K562 (cell line): Measurements from ENCODE around the gene MYO15A. TPM values are rescaled to one million over a fixed set of nuclear protein-coding genes. Genes with fewer than 3 reads are reported as not detected.

ENCODE experiments used
- ATAC-seq: fragments of 200-7000 bp; cut with Tn5 transposase; 3 replicates; pipeline ENCODE4 v1.9.1; 2020; ENCODE audit warnings: moderate library complexity
- BruUV-seq: library from RNA; stranded (reverse); fragments of 400-500 nt; replicated peaks from 2 replicates; lab custom pipeline; 2021; lab: Mats Ljungman, UMichigan
- CTCF ChIA-PET: fragments of 300-600 bp; formaldehyde crosslinking; extraction: SDS; loops from one replicate; lab custom pipeline; 2021; ENCODE audit warnings: low intra/inter-chr PET ratio; lab: Yijun Ruan, JAX
- POLR2A ChIA-PET: fragments of 300-600, 350-650 bp; sonication (Branson Sonifier 250); formaldehyde crosslinking; extraction: SDS; loops from one replicate; lab custom pipeline; 2021; ENCODE audit warnings: antibody characterized with exemption, inconsistent platforms; lab: Yijun Ruan, JAX
- DNase-seq, 4 experiments: peaks; one replicate each; pipeline versions ENCODE4 v3.0.0 to v3.0.0-alpha.2; 2011 to 2018; ENCODE audit warnings: low spot score in 3 of 4, mixed read lengths in 3 of 4; ENCODE audit errors: extremely low read depth in 1 of 4
- FAIRE-seq: peaks from 2 replicates; lab custom pipeline; 2011; peaks lifted over from hg19 to GRCh38; lab: Jason Lieb, UNC
- H2AFZ ChIP-seq: 2 replicates; pipeline ENCODE4 v1.6.0; 2011; ENCODE audit warnings: low read depth, low read length, control low read depth, inconsistent platforms
- H3K27ac ChIP-seq: fragments of 200-600 bp; 3 replicates; pipeline ENCODE4 v1.8.0; 2011; ENCODE audit warnings: low read depth, mild to moderate bottlenecking, control low read depth, inconsistent platforms, low read length, moderate library complexity, mixed read lengths; ENCODE audit errors: extremely low read depth
- H3K27me3 ChIP-seq, 2 experiments: fragments of 300-600 bp in 1 of 2; 2 replicates in 1 of 2; 3 replicates in 1 of 2; pipeline versions ENCODE4 v1.6.0 to v1.8.0; 2011; ENCODE audit warnings: inconsistent platforms in 2 of 2, low read length in 2 of 2, mild to moderate bottlenecking in 1 of 2, mixed read lengths in 1 of 2, moderate library complexity in 1 of 2; ENCODE audit not compliant: control insufficient read depth in 2 of 2, insufficient read depth in 2 of 2
- H3K36me3 ChIP-seq: fragments of 300-600 bp; 3 replicates; pipeline ENCODE4 v1.8.0; 2011; ENCODE audit warnings: mild to moderate bottlenecking, low read length, inconsistent platforms; ENCODE audit not compliant: control insufficient read depth, insufficient read depth
- H3K4me1 ChIP-seq, 2 experiments: fragments of 200-600 bp in 1 of 2; replicated peaks in 1 of 2; 2 replicates in 1 of 2; 3 replicates in 1 of 2; pipeline versions ENCODE4 v1.5.1 to v1.8.0; 2011; ENCODE audit warnings: inconsistent platforms in 2 of 2, low read length in 2 of 2, mild to moderate bottlenecking in 1 of 2, mixed read lengths in 1 of 2, moderate library complexity in 1 of 2; ENCODE audit not compliant: control insufficient read depth in 2 of 2, insufficient read depth in 2 of 2
- H3K4me2 ChIP-seq: 2 replicates; pipeline ENCODE4 v1.6.1; 2011; ENCODE audit warnings: low read length, control low read depth, inconsistent platforms, mixed read lengths; ENCODE audit not compliant: insufficient read depth
- H3K4me3 ChIP-seq: fragments of 200-600 bp; sonication (generic), shearing (Covaris generic); 2 replicates; pipeline ENCODE4 v1.5.1; 2016; ENCODE audit warnings: control low read depth, inconsistent platforms
- H3K79me2 ChIP-seq: fragments of 200-600 bp; 3 replicates; pipeline ENCODE4 v1.8.0; 2011; ENCODE audit warnings: low read length, inconsistent platforms; ENCODE audit not compliant: control insufficient read depth, insufficient read depth
- H3K9ac ChIP-seq, 2 experiments: 2 replicates each; pipeline versions ENCODE4 v1.6.0 to v1.6.1; 2011; ENCODE audit warnings: low read depth in 2 of 2, low read length in 2 of 2, control low read depth in 1 of 2, inconsistent platforms in 1 of 2, mild to moderate bottlenecking in 1 of 2, mixed read lengths in 1 of 2; ENCODE audit not compliant: insufficient read depth in 1 of 2
- H3K9me1 ChIP-seq: one replicate; pipeline ENCODE4 v1.6.0; 2011; ENCODE audit warnings: inconsistent platforms, mild to moderate bottlenecking, low read length, moderate library complexity; ENCODE audit not compliant: control insufficient read depth, insufficient read depth
- H3K9me3 ChIP-seq: replicated peaks from 2 replicates; pipeline ENCODE4 v1.5.1; 2011; ENCODE audit warnings: low read depth, low read length, inconsistent platforms; ENCODE audit not compliant: control insufficient read depth, insufficient read depth
- H4K20me1 ChIP-seq: replicated peaks from 2 replicates; pipeline ENCODE4 v1.6.1; 2011; ENCODE audit warnings: low read length, inconsistent platforms, mixed read lengths; ENCODE audit not compliant: control insufficient read depth, insufficient read depth
- PTBP1 ChIP-seq: fragments of 200-400 bp; formaldehyde crosslinking; IDR thresholded peaks from 2 replicates; pipeline ENCODE4 v1.6.1; 2017; ENCODE audit warnings: low read depth, low read length
- WGBS: fragments of 100-300 bp; shearing (Covaris generic); methylation state at CpG from one replicate; pipeline ENCODE4 v1.1.6; 2016; ENCODE audit warnings: low coverage, mixed read lengths; ENCODE audit not compliant: insufficient coverage; ENCODE audit errors: missing lambda C conversion rate; 5-methylcytosine and 5-hydroxymethylcytosine counted together
- in situ Hi-C: fragments of 300-500 bp; cut with MboI; formaldehyde crosslinking; loops from 4 replicates; pipeline ENCODE4 v1.15.0; 2018; ENCODE audit warnings: inconsistent platforms, mixed read lengths
- intact Hi-C: fragments of 100-400 bp; cut with micrococcal nuclease; formaldehyde crosslinking; loops from 2 replicates; pipeline ENCODE4 v1.14.2; 2022
- polyA plus RNA-seq, 8 experiments: library from polyadenylated mRNA; depleted of rRNA in 4 of 8; stranded (reverse) in 5 of 8; unstranded in 3 of 8; fragments of >200 nt; fragmentation: Nextera tagmentation in 2 of 8; fragmentation: Illumina TruSeq in 1 of 8; extraction: Ambion mirVana in 2 of 8; extraction: Trizol in 1 of 8; gene quantifications; 2 replicates each; pipeline versions ENCODE4 v1.2.1 to v1.2.3, GENCODE V29; 2011 to 2014; ENCODE audit warnings: inconsistent platforms in 1 of 8, missing spikeins in 1 of 8
- total RNA-seq, 7 experiments: library from RNA; depleted of rRNA in 6 of 7; stranded (reverse); fragments of >200 nt in 6 of 7; fragmentation: Illumina TruSeq in 2 of 7; extraction: Trizol in 2 of 7; gene quantifications; 2 replicates each; pipeline versions ENCODE4 v1.2.1 to v1.2.3, GENCODE V29; 2011 to 2021; ENCODE audit warnings: low replicate concordance in 1 of 7
- TF ChIP-seq, protein P1 (sequence below): sonication (generic); formaldehyde crosslinking; IDR thresholded peaks from 2 replicates; pipeline ENCODE4 v1.8.0; 2022; ENCODE audit warnings: mild to moderate bottlenecking, missing genetic modification reagents, borderline replicate concordance

Gene MYO15A
- total and polyA plus RNA-seq, 9 of the 15 experiments (the other 6 are each of a cell fraction or from before 2014, with no cell fraction given), result 0.05 to 0.88 (median 0.14) TPM; not detected in 1

- ChIA-PET POLR2A (interaction anchor here (1.3 kb wide), 1 partner anchor 8 kb away, joined by 3 read pairs; no protein-coding TSS in a partner anchor), CTCF (no interaction called here)
- TF ChIP-seq PTBP1, result 0 out of 2 replicates have a peak, but pooled peaks have one; percentile 59
- TF ChIP-seq, protein P1, sequence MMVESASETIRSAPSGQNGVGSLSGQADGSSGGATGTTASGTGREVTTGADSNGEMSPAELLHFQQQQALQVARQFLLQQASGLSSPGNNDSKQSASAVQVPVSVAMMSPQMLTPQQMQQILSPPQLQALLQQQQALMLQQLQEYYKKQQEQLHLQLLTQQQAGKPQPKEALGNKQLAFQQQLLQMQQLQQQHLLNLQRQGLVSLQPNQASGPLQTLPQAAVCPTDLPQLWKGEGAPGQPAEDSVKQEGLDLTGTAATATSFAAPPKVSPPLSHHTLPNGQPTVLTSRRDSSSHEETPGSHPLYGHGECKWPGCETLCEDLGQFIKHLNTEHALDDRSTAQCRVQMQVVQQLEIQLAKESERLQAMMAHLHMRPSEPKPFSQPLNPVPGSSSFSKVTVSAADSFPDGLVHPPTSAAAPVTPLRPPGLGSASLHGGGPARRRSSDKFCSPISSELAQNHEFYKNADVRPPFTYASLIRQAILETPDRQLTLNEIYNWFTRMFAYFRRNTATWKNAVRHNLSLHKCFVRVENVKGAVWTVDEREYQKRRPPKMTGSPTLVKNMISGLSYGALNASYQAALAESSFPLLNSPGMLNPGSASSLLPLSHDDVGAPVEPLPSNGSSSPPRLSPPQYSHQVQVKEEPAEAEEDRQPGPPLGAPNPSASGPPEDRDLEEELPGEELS (CRISPR knock-in tag), result no peak
- Histone ChIP-seq H3K79me2 (peaks cover 8% of the 10 kb centered on the region; the same call in 2 of the 3 replicates), H3K4me1 (peaks cover 4 to 38% of the 10 kb centered on the region in 2 experiments; a peak in 3 of 5 replicates), H3K9ac (no peak overlapping the region; a peak in 1 of 4 replicates), H3K9me3 (no peaks in the 10 kb centered on the region), H3K36me3 (no peaks in the 10 kb centered on the region), H4K20me1 (no peaks in the 10 kb centered on the region), H2AFZ (no peak overlapping the region), H3K4me2 (no peak overlapping the region), H3K27me3 (no peaks in the 10 kb centered on the region), H3K27ac (no peak overlapping the region), H3K9me1 (no peaks in the 10 kb centered on the region), H3K4me3 (no peak overlapping the region)
- FAIRE-seq (no peak), DNase-seq (no peak), ATAC-seq (no peak)
- intact Hi-C loops (no loop called here), in situ Hi-C loops (no loop called here)
- no TSS peak for BruUV-seq
- 57% methylated on average over 10 of the region's 10 CpGs for WGBS
These were observed 119.7 kb downstream of the MYO15A start for GRCh38 chr17:18228176-18228682.
